A549 (cell line): ENCODE measurements around the gene NOBOX.

ENCODE experiments used
- BHLHE40 ChIP-seq: IDR thresholded peaks from 2 replicates; pipeline ENCODE4 v1.6.1; 2012; ENCODE audit warnings: low read depth, low read length, inconsistent platforms
- CBX8 ChIP-seq: fragments of 200-600 bp; sonication (generic); IDR thresholded peaks from 2 replicates; pipeline ENCODE4 v1.6.1; 2016
- CTCF ChIP-seq: fragments of >200 bp; sonication (Bioruptor Twin); formaldehyde crosslinking; IDR thresholded peaks from 3 replicates; pipeline ENCODE4 v1.5.1; 2016
- EHMT2 ChIP-seq: fragments of 200-600 bp; sonication (generic); IDR thresholded peaks from 2 replicates; pipeline ENCODE4 v1.6.1; 2016; ENCODE audit warnings: antibody characterized with exemption, low read depth, mild to moderate bottlenecking, moderate library complexity
- NR3C1 ChIP-seq: fragments of >200 bp; sonication (Bioruptor Twin); formaldehyde crosslinking; IDR thresholded peaks from 3 replicates; pipeline ENCODE4 v1.6.1; 2017
- RCOR1 ChIP-seq: fragments of 150-350 bp; IDR thresholded peaks from 2 replicates; pipeline ENCODE4 v1.6.1; 2014; ENCODE audit warnings: antibody characterized with exemption, low read length, low read depth
- TFCP2L1 ChIP-seq: fragments of 250-450 bp; sonication (Bioruptor Pico); IDR thresholded peaks from 2 replicates; pipeline ENCODE4 v1.5.0; 2021; ENCODE audit warnings: mild to moderate bottlenecking
- ZC3H11A ChIP-seq: fragments of 450-650 bp; IDR thresholded peaks from 2 replicates; pipeline ENCODE4 v1.6.1; 2014; ENCODE audit warnings: antibody characterized with exemption, mild to moderate bottlenecking

- TF ChIP-seq CBX8 (no peak), NR3C1 (no peak), CTCF (no peak), EHMT2 (no peak), RCOR1 (no peak), TFCP2L1 (CRISPR knock-in tag) (no peak), BHLHE40 (no peak), ZC3H11A (no peak)
These were observed 12.4 kb upstream of the NOBOX start for GRCh38 chr7:144415858-144416257.
